ENCODE measurements around the gene PTPRM.

PTPRM gene

GRCh38 chr18:8261651-8262091, 694.6 kb downstream of the PTPRM start:
- no peak for DNase-seq

GRCh38 chr18:8262221-8262620, 695.1 kb downstream of the PTPRM start:
- DNase-seq = no peak

DNA sequence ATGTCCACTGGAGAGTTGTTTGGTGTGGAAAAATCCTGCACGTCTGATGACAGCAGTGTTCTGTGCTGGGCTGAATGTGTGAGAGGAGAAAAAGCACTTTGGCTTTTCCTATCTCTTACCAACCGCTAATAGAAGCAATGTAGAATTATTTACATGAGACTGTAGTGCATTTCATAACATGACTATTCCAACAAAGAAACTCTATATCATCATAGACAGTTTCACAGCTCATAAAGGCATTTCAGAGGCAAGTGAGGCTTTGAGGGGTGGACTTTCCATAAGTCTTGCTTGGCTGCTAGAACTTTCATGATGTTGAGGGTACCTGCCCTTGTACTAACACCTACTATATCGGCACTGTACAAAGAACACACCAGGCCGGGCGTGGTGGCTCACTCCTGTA, 697.0 kb downstream of the PTPRM start:
- DNase-seq = no peak

GRCh38 chr18:8264861-8265411, 697.8 kb downstream of the PTPRM start:
- DNase-seq = no peak

GRCh38 chr18:8272254-8272653, 705.1 kb downstream of the PTPRM start:
- no peak for DNase-seq

GRCh38 chr18:8274370-8274769, 707.3 kb downstream of the PTPRM start:
- no peak for DNase-seq

GRCh38 chr18:8276406-8276805, 709.3 kb downstream of the PTPRM start:
- DNase-seq = no peak

DNA sequence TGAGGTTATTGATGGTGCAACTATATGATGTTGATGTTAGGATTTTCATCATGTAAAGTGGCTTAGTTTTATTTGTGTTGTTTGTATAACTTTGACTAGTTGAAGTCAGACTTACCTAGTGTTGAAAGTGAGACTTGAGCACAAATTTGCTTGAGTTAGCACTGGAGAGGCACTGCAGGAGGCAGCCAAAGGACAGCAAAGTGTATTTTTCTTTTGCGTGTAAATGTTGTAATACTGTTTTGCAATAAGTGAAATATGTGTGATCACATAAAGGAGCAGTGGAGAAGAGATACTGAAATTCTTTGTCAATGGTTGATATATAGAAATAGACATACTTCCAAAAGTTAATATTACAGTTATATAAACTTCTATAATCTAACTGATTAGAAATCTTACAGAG, 710.2 kb downstream of the PTPRM start:
- DNase-seq = no peak

DNA sequence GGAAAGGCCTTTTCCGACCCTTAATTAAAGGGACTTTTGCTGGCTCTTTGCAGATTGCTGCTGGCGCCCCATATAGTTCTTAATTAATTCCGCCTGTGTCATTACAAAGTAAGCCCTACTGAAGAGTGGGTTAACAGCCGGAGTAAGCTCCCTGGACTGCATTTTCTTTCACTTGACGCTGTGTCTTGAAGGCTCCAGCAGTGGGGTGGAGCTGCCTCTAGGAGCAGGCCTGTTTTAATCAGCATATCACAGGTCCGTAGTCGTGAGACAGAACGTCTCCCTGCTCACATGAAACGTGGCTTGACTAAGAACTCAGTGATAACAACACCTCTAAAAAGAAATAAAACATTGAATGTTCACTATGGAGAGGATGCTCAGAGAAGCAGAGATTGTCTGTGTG, 712.2 kb downstream of the PTPRM start:
- no peak for DNase-seq

DNA sequence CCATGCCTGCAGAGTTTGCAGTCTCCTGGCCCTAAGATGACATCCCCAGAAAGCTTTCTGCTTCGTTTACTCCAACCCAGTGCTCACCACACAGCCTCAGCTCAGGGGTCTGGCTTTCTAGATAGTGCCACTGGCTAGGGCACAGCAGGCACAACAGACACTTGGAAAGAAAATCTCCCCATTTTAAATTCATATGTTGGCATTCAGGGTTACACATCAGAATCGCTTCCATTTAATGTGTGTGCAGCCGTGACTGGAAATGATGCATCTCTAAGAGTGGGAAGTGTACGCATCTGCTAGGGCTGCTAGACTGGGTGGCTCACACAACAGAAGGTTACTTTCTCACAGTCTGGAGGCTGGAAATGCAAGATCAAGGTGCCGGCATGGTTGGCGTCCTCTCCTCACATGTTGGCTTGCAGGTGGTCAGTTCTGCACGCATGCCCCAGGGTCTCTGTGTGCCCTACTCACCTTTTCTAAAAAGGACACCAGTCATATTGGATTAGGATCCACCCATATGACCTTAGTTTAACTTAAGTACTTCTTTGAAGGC, 712.7 kb downstream of the PTPRM start:
- no peak for DNase-seq

GRCh38 chr18:8283891-8284585, 716.9 kb downstream of the PTPRM start:
- DNase-seq = no peak

GRCh38 chr18:8286303-8286702, 719.2 kb downstream of the PTPRM start:
- no peak for DNase-seq

DNA sequence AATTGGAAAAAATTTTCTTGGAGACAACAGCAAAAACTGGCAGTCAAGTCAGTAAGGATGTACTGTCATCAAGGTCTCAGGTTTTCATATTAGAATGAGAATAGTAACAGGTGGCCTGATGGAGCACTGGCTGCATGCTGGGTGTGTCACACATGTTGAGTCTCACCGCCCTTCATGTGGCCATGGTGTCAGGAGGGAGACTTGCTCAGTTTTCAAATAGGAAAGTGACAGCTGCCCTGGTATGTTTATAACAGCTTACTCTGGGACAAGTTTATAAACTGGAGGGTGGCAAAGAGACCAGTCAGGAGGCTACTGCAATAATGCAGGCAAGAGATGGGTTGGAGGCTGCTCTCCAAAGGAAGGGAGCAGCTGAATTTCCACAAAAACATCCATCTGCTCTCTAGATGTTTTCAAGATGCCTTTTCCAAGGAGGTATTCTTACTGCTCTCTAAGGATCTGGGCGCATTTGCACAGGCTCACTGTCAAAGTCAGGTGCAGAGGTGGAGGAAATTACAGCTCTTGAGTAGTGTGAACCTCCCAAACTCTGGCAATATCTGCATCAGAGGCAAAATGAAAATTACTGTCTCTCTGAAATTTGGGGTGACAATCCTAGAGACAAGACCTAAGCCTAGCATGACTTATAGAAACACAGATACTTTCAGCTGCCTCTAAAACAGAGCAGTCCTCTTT, 720.2 kb downstream of the PTPRM start:
- no peak for DNase-seq

- no peak for DNase-seq
These were observed 721.5 kb downstream of the PTPRM start for GRCh38 chr18:8288472-8289195.

GRCh38 chr18:8290435-8290834, 723.3 kb downstream of the PTPRM start:
- DNase-seq = no peak

DNA sequence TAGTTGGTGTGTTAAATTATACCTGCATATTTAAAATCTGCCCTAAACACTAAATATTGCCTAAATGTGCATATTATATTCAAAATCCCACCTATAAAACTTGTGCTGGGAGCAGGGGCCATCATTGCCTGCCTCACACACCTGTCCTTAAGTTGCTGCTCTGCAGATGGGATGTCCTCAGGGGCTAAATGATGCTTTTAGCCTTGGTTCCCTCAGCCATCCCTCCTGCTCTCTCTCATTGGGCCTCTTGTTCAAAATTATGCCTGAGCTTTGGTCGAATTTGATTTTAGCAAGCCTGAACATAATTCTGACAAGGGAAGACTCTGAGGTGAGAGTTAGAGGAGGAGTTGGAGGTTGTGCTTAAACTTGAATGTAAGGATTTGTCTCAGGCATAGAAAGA, 723.8 kb downstream of the PTPRM start:
- no peak for DNase-seq

- DNase-seq = no peak
These were observed 726.1 kb downstream of the PTPRM start for GRCh38 chr18:8293184-8293583.

DNA sequence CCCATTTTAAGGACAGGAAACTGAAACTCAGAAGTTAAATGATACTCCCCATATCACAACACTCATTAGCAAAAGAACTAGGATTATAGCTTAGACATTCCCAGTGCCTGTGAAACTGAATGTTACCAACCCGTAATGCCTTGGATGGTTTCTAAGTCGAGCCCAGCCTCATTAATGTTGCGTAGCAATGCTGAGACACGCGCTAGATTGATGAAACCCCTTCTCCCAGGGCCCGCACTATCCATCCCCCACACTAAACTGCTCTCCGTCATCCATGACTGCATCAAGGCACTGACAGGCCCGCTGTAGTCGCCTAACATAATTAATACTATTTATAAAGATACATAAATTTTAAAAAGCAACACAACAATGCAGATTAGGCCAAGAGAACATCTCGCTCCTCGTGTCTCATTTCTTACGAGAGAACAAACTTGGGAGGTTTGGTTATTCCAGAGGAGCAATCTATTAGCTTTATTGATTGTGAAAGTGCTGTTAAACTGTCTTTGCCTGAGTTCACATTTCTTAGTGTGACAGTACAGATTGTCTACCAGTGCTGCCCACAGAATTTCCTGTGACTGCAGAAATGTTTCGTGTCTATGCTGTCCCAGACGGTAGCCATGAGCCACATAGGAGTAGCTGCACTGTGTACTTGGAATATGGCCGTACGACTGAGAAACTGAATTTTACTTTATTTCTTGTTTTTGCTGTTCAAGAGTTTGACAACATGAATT, 729.9 kb downstream of the PTPRM start:
- DNase-seq = no peak

DNA sequence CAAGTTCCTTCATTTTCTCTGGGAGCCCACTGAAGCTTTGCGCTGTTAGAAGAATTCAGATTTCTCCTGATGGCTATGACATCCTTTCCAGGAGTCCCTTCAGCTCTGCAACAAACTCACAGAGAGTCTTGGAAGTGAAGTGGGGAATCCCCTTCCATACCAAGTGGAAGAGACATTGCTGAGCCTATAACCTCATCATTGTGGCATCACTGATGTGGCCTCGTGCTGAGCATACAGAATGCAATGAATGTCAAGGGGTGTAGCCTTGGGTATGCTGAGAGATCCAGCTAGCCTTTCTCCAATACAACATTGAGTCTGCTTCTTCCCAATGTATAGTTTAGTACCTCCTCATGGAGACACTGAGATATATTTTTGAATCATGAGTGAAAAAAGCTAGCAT, 731.1 kb downstream of the PTPRM start:
- DNase-seq = no peak

DNA sequence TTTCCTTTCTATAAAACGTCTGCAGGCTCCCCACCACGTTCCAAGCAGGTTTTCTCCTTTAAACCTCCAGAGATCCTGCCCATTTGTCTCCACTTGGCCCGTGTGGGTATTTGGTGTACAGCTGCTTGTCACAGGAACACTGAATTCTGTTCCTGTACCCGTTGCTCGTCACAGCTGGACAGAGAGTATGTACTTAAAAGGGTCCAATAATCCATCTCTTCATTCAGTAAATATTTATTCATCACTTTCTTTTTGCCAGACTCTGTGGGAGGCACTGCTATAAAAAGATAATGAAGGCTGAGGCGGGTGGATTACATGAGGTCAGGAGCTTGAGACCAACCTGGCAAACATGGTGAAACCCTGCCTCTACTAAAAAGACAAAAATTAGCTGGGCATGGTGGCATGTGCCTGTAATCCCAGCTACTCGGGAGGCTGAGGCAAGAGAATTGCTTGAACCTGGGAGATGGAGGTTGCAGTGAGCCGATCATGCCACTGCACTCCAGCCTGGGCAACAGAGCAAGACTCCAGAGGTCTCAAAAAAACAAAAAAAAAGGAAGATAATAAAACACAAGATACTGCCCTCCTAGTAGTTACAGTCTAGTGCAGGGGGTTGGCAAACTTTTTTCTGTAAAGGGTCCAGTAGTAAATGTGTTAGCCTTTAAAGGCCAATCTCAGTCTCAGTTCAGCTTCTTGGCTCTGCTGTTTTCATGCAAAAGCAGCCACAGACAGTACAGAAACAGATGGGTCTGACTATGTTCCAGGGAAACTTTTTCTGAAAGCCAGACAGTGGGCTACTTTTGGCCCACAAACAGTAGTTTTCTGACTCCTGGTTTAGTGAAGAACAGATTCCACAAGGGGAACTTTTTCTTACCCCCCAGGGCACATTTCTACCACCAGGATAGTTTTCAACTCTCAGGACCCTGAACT, 732.2 kb downstream of the PTPRM start:
- DNase-seq = no peak

GRCh38 chr18:8300751-8301410, 733.8 kb downstream of the PTPRM start:
- DNase-seq = no peak
